Measurements from ENCODE around the gene FAM135A. TPM values are rescaled to one million over a fixed set of nuclear protein-coding genes. Genes with fewer than 3 reads are reported as not detected.

The FAM135A gene
- total and polyA plus RNA-seq, 2 of the 13 experiments (the other 11 are each of a cell fraction or from before 2014, with no cell fraction given): 26.9 to 31.5 TPM

DNA sequence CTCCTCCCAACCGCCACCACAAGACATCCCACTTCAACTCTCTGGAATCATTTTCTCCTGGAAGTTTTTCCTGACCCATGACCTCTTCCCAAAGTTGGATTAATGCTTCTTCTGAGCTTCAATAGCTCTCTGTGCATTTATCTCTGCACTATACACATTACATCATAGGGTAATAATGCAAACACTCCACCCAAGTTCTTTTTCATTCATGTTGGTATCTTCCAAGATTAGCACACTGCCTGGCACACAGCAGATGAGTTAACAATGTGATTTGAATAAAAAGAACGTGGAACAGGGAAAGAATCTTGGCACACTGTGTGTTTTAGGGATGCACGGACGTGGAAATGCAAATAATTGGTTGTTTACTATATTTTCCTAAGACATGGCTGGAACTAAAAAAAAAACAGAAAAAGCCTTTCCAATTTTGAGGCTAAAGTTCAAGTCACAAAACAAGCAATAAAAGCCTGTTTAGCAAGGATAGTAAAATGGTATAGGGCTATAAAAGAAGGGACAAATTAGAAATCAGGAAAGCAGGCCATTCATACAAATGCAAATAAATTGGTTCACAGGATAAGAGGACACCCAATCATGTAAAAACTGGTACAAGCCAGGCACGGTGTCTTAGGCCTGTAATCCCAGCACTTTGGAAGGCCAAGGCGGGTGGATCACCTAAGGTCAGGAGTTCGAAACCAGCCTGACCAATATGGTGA lies 1.6 kb upstream of the FAM135A start (continued):
- TF ChIP-seq, protein P1, sequence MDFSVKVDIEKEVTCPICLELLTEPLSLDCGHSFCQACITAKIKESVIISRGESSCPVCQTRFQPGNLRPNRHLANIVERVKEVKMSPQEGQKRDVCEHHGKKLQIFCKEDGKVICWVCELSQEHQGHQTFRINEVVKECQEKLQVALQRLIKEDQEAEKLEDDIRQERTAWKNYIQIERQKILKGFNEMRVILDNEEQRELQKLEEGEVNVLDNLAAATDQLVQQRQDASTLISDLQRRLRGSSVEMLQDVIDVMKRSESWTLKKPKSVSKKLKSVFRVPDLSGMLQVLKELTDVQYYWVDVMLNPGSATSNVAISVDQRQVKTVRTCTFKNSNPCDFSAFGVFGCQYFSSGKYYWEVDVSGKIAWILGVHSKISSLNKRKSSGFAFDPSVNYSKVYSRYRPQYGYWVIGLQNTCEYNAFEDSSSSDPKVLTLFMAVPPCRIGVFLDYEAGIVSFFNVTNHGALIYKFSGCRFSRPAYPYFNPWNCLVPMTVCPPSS (IDR thresholded peaks at IDR 0.05): no peak
- TF ChIP-seq, protein P2, sequence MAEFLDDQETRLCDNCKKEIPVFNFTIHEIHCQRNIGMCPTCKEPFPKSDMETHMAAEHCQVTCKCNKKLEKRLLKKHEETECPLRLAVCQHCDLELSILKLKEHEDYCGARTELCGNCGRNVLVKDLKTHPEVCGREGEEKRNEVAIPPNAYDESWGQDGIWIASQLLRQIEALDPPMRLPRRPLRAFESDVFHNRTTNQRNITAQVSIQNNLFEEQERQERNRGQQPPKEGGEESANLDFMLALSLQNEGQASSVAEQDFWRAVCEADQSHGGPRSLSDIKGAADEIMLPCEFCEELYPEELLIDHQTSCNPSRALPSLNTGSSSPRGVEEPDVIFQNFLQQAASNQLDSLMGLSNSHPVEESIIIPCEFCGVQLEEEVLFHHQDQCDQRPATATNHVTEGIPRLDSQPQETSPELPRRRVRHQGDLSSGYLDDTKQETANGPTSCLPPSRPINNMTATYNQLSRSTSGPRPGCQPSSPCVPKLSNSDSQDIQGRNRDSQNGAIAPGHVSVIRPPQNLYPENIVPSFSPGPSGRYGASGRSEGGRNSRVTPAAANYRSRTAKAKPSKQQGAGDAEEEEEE (CRISPR knock-in tag; IDR thresholded peaks at IDR 0.05; ENCODE audit: borderline replicate concordance): no peak
- no peak for TF ChIP-seq ZKSCAN8 (CRISPR knock-in tag; IDR thresholded peaks at IDR 0.05; ENCODE audit: borderline replicate concordance)
- TF ChIP-seq CEBPG (CRISPR knock-in tag; IDR thresholded peaks at IDR 0.05): 0 out of 2 replicates have a peak, but pooled peaks have one; percentile 29
- TF ChIP-seq, protein P3, sequence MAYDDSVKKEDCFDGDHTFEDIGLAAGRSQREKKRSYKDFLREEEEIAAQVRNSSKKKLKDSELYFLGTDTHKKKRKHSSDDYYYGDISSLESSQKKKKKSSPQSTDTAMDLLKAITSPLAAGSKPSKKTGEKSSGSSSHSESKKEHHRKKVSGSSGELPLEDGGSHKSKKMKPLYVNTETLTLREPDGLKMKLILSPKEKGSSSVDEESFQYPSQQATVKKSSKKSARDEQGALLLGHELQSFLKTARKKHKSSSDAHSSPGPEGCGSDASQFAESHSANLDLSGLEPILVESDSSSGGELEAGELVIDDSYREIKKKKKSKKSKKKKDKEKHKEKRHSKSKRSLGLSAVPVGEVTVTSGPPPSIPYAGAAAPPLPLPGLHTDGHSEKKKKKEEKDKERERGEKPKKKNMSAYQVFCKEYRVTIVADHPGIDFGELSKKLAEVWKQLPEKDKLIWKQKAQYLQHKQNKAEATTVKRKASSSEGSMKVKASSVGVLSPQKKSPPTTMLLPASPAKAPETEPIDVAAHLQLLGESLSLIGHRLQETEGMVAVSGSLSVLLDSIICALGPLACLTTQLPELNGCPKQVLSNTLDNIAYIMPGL (CRISPR knock-in tag; IDR thresholded peaks at IDR 0.05; ENCODE audit: borderline replicate concordance in 1 of 2, low read depth in 1 of 2): no peak
- TF ChIP-seq, protein P4, sequence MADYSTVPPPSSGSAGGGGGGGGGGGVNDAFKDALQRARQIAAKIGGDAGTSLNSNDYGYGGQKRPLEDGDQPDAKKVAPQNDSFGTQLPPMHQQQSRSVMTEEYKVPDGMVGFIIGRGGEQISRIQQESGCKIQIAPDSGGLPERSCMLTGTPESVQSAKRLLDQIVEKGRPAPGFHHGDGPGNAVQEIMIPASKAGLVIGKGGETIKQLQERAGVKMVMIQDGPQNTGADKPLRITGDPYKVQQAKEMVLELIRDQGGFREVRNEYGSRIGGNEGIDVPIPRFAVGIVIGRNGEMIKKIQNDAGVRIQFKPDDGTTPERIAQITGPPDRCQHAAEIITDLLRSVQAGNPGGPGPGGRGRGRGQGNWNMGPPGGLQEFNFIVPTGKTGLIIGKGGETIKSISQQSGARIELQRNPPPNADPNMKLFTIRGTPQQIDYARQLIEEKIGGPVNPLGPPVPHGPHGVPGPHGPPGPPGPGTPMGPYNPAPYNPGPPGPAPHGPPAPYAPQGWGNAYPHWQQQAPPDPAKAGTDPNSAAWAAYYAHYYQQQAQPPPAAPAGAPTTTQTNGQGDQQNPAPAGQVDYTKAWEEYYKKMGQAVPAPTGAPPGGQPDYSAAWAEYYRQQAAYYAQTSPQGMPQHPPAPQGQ (CRISPR knock-in tag; IDR thresholded peaks at IDR 0.05; ENCODE audit: borderline replicate concordance): no peak
- no peak for TF ChIP-seq ZFP41 (CRISPR knock-in tag; IDR thresholded peaks at IDR 0.05; ENCODE audit: borderline replicate concordance)
- no peak for TF ChIP-seq ZNF510 (CRISPR knock-in tag; IDR thresholded peaks at IDR 0.05; ENCODE audit: low read depth)
- TF ChIP-seq TSC22D2 (CRISPR knock-in tag; IDR thresholded peaks at IDR 0.05; ENCODE audit: borderline replicate concordance): no peak
- no peak for TF ChIP-seq ZNF782 (CRISPR knock-in tag; IDR thresholded peaks at IDR 0.05; ENCODE audit: borderline replicate concordance)
- no peak for TF ChIP-seq ZSCAN25 (CRISPR knock-in tag; IDR thresholded peaks at IDR 0.05)
- TF ChIP-seq, protein P5, sequence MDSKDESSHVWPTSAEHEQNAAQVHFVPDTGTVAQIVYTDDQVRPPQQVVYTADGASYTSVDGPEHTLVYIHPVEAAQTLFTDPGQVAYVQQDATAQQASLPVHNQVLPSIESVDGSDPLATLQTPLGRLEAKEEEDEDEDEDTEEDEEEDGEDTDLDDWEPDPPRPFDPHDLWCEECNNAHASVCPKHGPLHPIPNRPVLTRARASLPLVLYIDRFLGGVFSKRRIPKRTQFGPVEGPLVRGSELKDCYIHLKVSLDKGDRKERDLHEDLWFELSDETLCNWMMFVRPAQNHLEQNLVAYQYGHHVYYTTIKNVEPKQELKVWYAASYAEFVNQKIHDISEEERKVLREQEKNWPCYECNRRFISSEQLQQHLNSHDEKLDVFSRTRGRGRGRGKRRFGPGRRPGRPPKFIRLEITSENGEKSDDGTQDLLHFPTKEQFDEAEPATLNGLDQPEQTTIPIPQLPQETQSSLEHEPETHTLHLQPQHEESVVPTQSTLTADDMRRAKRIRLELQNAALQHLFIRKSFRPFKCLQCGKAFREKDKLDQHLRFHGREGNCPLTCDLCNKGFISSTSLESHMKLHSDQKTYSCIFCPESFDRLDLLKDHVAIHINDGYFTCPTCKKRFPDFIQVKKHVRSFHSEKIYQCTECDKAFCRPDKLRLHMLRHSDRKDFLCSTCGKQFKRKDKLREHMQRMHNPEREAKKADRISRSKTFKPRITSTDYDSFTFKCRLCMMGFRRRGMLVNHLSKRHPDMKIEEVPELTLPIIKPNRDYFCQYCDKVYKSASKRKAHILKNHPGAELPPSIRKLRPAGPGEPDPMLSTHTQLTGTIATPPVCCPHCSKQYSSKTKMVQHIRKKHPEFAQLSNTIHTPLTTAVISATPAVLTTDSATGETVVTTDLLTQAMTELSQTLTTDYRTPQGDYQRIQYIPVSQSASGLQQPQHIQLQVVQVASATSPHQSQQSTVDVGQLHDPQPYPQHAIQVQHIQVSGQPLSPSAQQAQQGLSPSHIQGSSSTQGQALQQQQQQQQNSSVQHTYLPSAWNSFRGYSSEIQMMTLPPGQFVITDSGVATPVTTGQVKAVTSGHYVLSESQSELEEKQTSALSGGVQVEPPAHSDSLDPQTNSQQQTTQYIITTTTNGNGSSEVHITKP (CRISPR knock-in tag; IDR thresholded peaks at IDR 0.05; ENCODE audit: low read depth): peak; percentile 85
- TF ChIP-seq NPAS2 (CRISPR knock-in tag; IDR thresholded peaks at IDR 0.05; ENCODE audit: borderline replicate concordance): no peak
- TF ChIP-seq SOX5 (CRISPR knock-in tag; IDR thresholded peaks at IDR 0.05; ENCODE audit: borderline replicate concordance): peak; percentile 28; the same call in 1 of the 2 replicates
- TF ChIP-seq, protein P6, sequence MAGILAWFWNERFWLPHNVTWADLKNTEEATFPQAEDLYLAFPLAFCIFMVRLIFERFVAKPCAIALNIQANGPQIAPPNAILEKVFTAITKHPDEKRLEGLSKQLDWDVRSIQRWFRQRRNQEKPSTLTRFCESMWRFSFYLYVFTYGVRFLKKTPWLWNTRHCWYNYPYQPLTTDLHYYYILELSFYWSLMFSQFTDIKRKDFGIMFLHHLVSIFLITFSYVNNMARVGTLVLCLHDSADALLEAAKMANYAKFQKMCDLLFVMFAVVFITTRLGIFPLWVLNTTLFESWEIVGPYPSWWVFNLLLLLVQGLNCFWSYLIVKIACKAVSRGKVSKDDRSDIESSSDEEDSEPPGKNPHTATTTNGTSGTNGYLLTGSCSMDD (CRISPR knock-in tag; IDR thresholded peaks at IDR 0.05): no peak
- no peak for TF ChIP-seq MAFK (conservative IDR thresholded peaks at IDR 0.05 in 1 of 2, IDR thresholded peaks at IDR 0.05 in 1 of 2; ENCODE audit: low read length in 2 of 2)
